Heart left ventricle (tissue), 16 donors: ENCODE measurements around the gene HLA-DMA. TPM values are rescaled to one million over a fixed set of nuclear protein-coding genes. Genes with fewer than 3 reads are reported as not detected.

Source experiments
- ATAC-seq, 4 donors: fragments of 200-7000 bp; cut with Tn5 transposase; one replicate each; pipeline ENCODE4 v1.9.1; 2020 to 2022; ENCODE audit warnings: moderate library complexity in 4 of 4, mild to moderate bottlenecking in 3 of 4, moderate number of reproducible peaks in 1 of 4
- DNase-seq, 5 donors: peaks; one replicate each; pipeline ENCODE4 v3.0.0-alpha.2; 2020
- H3K27ac ChIP-seq, 12 donors: fragments of 200-600 bp; sonication (generic) in 4 of 12; one replicate each; pipeline versions ENCODE4 v1.5.0 to v1.8.0; 2016 to 2022; ENCODE audit warnings: mild to moderate bottlenecking in 2 of 12
- H3K27me3 ChIP-seq, 9 donors: fragments of 200-600 bp; sonication (generic) in 2 of 9; one replicate each; pipeline versions ENCODE4 v1.5.1 to v1.8.0; 2016 to 2022; ENCODE audit warnings: mild to moderate bottlenecking in 3 of 9
- H3K36me3 ChIP-seq, 9 donors: fragments of 200-600 bp; sonication (generic) in 2 of 9; one replicate each; pipeline versions ENCODE4 v1.5.0 to v1.8.0; 2018 to 2022; ENCODE audit warnings: mild to moderate bottlenecking in 2 of 9
- H3K4me1 ChIP-seq, 12 donors: fragments of 200-600 bp; sonication (generic) in 4 of 12; one replicate each; pipeline versions ENCODE4 v1.5.0 to v1.8.0; 2016 to 2022; ENCODE audit warnings: mild to moderate bottlenecking in 3 of 12
- H3K4me3 ChIP-seq, 12 donors: fragments of 200-600 bp; sonication (generic) in 4 of 12; one replicate each; pipeline versions ENCODE4 v1.5.0 to v1.8.0; 2017 to 2022; ENCODE audit warnings: mild to moderate bottlenecking in 9 of 12, moderate library complexity in 4 of 12
- H3K9me3 ChIP-seq, 12 donors: fragments of 200-600 bp; sonication (generic) in 4 of 12; one replicate each; pipeline versions ENCODE4 v1.5.0 to v1.8.0; 2016 to 2022; ENCODE audit warnings: mild to moderate bottlenecking in 1 of 12
- POLR2A ChIP-seq, 2 donors: fragments of 450-650 bp; IDR thresholded peaks; one replicate each; pipeline ENCODE4 v1.6.1; 2017; ENCODE audit warnings: antibody characterized with exemption in 2 of 2, mild to moderate bottlenecking in 2 of 2, moderate library complexity in 2 of 2
- WGBS, 4 donors: extraction: QIAGEN DNeasy Blood & Tissue Kit in 2 of 4; methylation state at CpG; one replicate each; pipeline versions ENCODE4 v1.1.5 to v1.1.7; 2013 to 2018; 5-methylcytosine and 5-hydroxymethylcytosine counted together
- intact Hi-C, 10 donors: fragments of 100-400 bp; cut with DNase I; formaldehyde crosslinking; loops; one replicate each; pipeline versions ENCODE4 v1.11.1 to v1.14.2; 2022
- polyA plus RNA-seq, 2 donors: library from polyadenylated mRNA; stranded (reverse); fragments of 200-250 nt; gene quantifications; one replicate each; pipeline ENCODE4 v1.2.3, GENCODE V29; 2013
- total RNA-seq, 9 donors: library from RNA; depleted of rRNA in 2 of 9; stranded (reverse); fragments of >200 nt in 2 of 9; fragmentation: NEBNext Ultra II Directional in 3 of 9; extraction: Animal tissue kit (Norgen Biotek cat#: 25700) in 3 of 9; gene quantifications; one replicate each; pipeline versions ENCODE4 v1.1.0 to v1.2.4, GENCODE V29; 2016 to 2023
- TF ChIP-seq, protein P1 (sequence below), 12 donors: fragments of 200-600 bp; sonication (generic) in 4 of 12; IDR thresholded peaks; one replicate each; pipeline versions ENCODE4 v1.5.0 to v1.8.0; 2018 to 2022; ENCODE audit warnings: antibody characterized with exemption in 12 of 12, mild to moderate bottlenecking in 5 of 12
- donor health status: ischemic (EF 13 %, LVEDD 7.1; RV severe dilation, severe dysfunction).
- donor health status: healthy with polysubstance abuse.
- donor health status: DM: no; HTN: yes; CAD: no.
- donor health status: DM: no; HTN: no; CAD: no.
- donor health status: ischemic (EF 25% LVEDD 6.9; RV normal size, moderate dysfunction).
- donor health status: ischemic (EF 25% LVEDD 5.7; RV mildly dilated, moderate dysfunction).
- donor health status: healthy.
- donor health status: DM: yes; HTN: yes; CAD: no.
- donor health status: ischemic (EF 35%, LVEDD 5.7; RV mildly dilated, moderate dysfunction).
- donor health status: nonischemic (EF 11% LVEDD 7.7; RV severe dilation, severe dysfunction).
- donor health status: DM: yes; HTN: yes; CAD: no.
- donor health status: PGD.
- donor health status: ischemic (EF 29% LVEDD 5.4; RV normal size, mild dysfunction).
- donor health status: nonischemic (EF 23%, LVEDD 6.1; RV moderate dilation, normal function).

HLA-DMA gene
- total and polyA plus RNA-seq, 11 donors: 5.4 to 150 (median 16.2) TPM

DNA sequence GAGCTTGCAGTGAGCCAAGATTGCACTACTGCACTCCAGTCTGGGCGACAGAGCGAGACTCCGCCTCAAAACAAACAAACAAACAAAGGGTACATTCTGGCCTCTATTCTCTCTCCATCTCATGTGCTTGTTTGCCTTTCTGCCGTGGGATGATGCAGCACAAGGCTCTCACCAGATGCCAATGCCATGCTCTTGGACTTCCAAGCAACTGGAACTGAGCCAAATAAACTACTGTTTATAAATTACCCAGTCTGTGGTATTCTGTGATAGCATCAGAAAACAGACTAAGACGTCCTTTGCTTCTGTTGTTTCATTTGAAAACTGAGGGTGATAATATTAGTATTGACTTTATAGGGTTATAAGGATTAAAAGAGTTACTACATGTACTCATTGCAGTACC lies 11.9 kb upstream of the HLA-DMA start:
- Histone ChIP-seq H3K27me3 (no peaks in the 10 kb centered on the region), H3K36me3 (no peaks in the 10 kb centered on the region), H3K4me1 (peaks cover 0 to 60% (median 16%) of the 10 kb centered on the region in 12 donors), H3K4me3 (no peak overlapping the region), H3K27ac (peak overlapping the region in 1 of 12 donors; percentile 99), H3K9me3 (no peaks in the 10 kb centered on the region)
- intact Hi-C loops: loop anchor here in 3 of 10 donors (1.0 to 5.0 kb wide), 3 partner anchors 28 to 122 kb away; partner anchors contain the start of gene PSMB8 (in 1 of the 3)
- no peak for DNase-seq
- no peak for TF ChIP-seq POLR2A (IDR thresholded peaks at IDR 0.05)
- TF ChIP-seq, protein P1, sequence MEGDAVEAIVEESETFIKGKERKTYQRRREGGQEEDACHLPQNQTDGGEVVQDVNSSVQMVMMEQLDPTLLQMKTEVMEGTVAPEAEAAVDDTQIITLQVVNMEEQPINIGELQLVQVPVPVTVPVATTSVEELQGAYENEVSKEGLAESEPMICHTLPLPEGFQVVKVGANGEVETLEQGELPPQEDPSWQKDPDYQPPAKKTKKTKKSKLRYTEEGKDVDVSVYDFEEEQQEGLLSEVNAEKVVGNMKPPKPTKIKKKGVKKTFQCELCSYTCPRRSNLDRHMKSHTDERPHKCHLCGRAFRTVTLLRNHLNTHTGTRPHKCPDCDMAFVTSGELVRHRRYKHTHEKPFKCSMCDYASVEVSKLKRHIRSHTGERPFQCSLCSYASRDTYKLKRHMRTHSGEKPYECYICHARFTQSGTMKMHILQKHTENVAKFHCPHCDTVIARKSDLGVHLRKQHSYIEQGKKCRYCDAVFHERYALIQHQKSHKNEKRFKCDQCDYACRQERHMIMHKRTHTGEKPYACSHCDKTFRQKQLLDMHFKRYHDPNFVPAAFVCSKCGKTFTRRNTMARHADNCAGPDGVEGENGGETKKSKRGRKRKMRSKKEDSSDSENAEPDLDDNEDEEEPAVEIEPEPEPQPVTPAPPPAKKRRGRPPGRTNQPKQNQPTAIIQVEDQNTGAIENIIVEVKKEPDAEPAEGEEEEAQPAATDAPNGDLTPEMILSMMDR (IDR thresholded peaks at IDR 0.05): no peak
- no peak for ATAC-seq
- WGBS, 4 donors: 89 to 95% (median 91%) methylated on average over 5 of the region's 5 CpGs

DNA sequence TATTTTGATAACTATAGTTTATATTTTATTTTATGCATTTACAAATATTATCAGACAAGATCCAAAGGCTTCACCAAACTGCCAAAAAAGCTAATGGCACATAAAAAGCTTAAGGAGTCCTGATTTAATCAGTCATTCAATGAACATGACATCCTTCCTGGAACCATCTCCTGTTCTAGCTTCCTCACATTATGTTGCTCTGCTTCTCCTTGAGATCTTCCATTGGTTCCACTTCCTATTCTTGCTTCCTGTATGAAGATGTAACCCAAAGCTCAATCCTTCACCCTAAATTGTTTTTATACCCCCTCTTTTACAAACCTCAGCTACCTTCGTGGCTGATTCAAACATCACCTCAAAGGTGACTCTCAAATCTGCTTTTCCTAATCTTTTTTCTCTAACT lies 11.0 kb upstream of the HLA-DMA start:
- WGBS, 4 donors: 55 to 67% (median 64%) methylated on average over 1 of the region's 1 CpG
- no peak for ATAC-seq
- DNase-seq: no peak

GRCh38 chr6:32962213-32962826 lies 9.4 kb upstream of the HLA-DMA start:
- Histone ChIP-seq H3K4me3 (no peak overlapping the region), H3K9me3 (no peaks in the 10 kb centered on the region), H3K4me1 (peaks cover 0 to 56% (median 12%) of the 10 kb centered on the region in 12 donors), H3K27me3 (no peaks in the 10 kb centered on the region), H3K27ac (no peak overlapping the region), H3K36me3 (no peaks in the 10 kb centered on the region)
- DNase-seq (no peak), ATAC-seq (no peak)
- TF ChIP-seq, protein P1 (IDR thresholded peaks at IDR 0.05): no peak
- no peak for TF ChIP-seq POLR2A (IDR thresholded peaks at IDR 0.05)
- 68 to 83% (median 79%) methylated on average over 1 of the region's 1 CpG for WGBS, 4 donors
- intact Hi-C loops: no loop called here

More for the DNA sequence above, 11.0 kb upstream of the HLA-DMA start:
- H3K4me3 ChIP-seq: no peak overlapping the region
- H3K36me3 ChIP-seq: no peaks in the 10 kb centered on the region
- no peaks in the 10 kb centered on the region for H3K9me3 ChIP-seq
- intact Hi-C loops: no loop called here
- peak overlapping the region in 1 of 12 donors; percentile 50 for H3K27ac ChIP-seq
- no peak for TF ChIP-seq POLR2A (IDR thresholded peaks at IDR 0.05)
- TF ChIP-seq, protein P1 (IDR thresholded peaks at IDR 0.05): no peak
- H3K4me1 ChIP-seq: peaks cover 0 to 60% (median 16%) of the 10 kb centered on the region in 12 donors
- H3K27me3 ChIP-seq: no peaks in the 10 kb centered on the region

DNA sequence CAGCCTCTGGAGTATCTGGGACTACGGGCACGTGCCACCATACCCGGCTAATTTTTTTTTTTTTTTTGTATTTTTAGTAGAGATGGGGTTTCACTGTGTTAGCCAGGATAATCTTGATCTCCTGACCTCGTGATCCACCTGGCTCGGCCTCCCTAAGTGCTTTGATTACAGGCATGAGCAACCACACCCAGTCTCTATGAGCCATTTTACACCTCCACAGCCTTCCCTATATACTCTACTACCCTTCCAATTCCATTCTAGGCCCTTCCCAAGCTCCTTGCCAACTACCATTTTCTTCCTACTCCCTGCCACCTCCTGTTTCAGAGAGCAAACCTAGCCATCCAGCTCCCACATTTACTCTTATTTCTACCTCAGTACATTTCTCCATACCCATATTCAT lies 7.7 kb upstream of the HLA-DMA start:
- ATAC-seq: no peak
- H3K9me3 ChIP-seq: no peaks in the 10 kb centered on the region
- no peak overlapping the region for H3K27ac ChIP-seq
- H3K4me1 ChIP-seq: peaks cover 0 to 38% (median 0%) of the 10 kb centered on the region in 12 donors
- H3K27me3 ChIP-seq: no peaks in the 10 kb centered on the region
- intact Hi-C loops: no loop called here
- no peak overlapping the region for H3K4me3 ChIP-seq
- H3K36me3 ChIP-seq: no peaks in the 10 kb centered on the region
- no peak for DNase-seq
- no peak for TF ChIP-seq POLR2A (IDR thresholded peaks at IDR 0.05)
- TF ChIP-seq, protein P1 (IDR thresholded peaks at IDR 0.05): no peak
- WGBS, 4 donors: 93 to 96% (median 95%) methylated on average over 5 of the region's 5 CpGs
